GM19324 (cell line): Measurements from ENCODE around the gene KRT1.
"Not testable (repeated sequence)": the region's sequence is repeated elsewhere in the genome, so short reads cannot be mapped to it uniquely, and the experiment has no call there.

Source experiments
- ATAC-seq: cut with Tn5 transposase; IDR thresholded peaks from one replicate; pipeline ENCODE4 v1.9.1; 2021; ENCODE audit warnings: mild to moderate bottlenecking, moderate library complexity; ENCODE audit not compliant: unreplicated experiment, low FRiP score

The KRT1 gene

GRCh38 chr12:52683575-52684300 is 3.5 kb upstream of the KRT1 start:
- ATAC-seq = no peak

GRCh38 chr12:52682938-52683574 is 2.8 kb upstream of the KRT1 start:
- no peak for ATAC-seq

GRCh38 chr12:52682381-52682660 is 2.1 kb upstream of the KRT1 start:
- no peak for ATAC-seq

- ATAC-seq = no peak
Observed at GRCh38 chr12:52681526-52682380, 1.5 kb upstream of the KRT1 start.

- no peak for ATAC-seq
Observed at GRCh38 chr12:52679875-52680274, 332 bp downstream of the KRT1 start.

GRCh38 chr12:52677671-52678070 is 2.5 kb downstream of the KRT1 start:
- no peak for ATAC-seq

GRCh38 chr12:52677126-52677525 is 3.1 kb downstream of the KRT1 start:
- no peak for ATAC-seq

GRCh38 chr12:52676163-52676562 is 4.0 kb downstream of the KRT1 start:
- no peak for ATAC-seq

GRCh38 chr12:52675301-52675701 is 4.9 kb downstream of the KRT1 start:
- ATAC-seq = no peak

- ATAC-seq = no peak
Observed at GRCh38 chr12:52674433-52674775, 5.8 kb downstream of the KRT1 start.

GRCh38 chr12:52673713-52674432 is 6.3 kb downstream of the KRT1 start:
- no peak for ATAC-seq

- ATAC-seq = no peak
Observed at GRCh38 chr12:52673217-52673616, 7.0 kb downstream of the KRT1 start.

GRCh38 chr12:52672321-52672933 is 7.8 kb downstream of the KRT1 start:
- ATAC-seq = no peak

- ATAC-seq = no peak
Observed at GRCh38 chr12:52670961-52671360, 9.2 kb downstream of the KRT1 start.

- no peak for ATAC-seq
Observed at GRCh38 chr12:52670506-52670905, 9.7 kb downstream of the KRT1 start.

- not testable (repeated sequence) for ATAC-seq
Observed at GRCh38 chr12:52669941-52670340, 10.3 kb downstream of the KRT1 start.

GRCh38 chr12:52669426-52669825 is 10.8 kb downstream of the KRT1 start:
- ATAC-seq = no peak

GRCh38 chr12:52667931-52668330 is 12.3 kb downstream of the KRT1 start:
- no peak for ATAC-seq

- no peak for ATAC-seq
Observed at GRCh38 chr12:52667509-52667908, 12.7 kb downstream of the KRT1 start.

- ATAC-seq = no peak
Observed at GRCh38 chr12:52666471-52666870, 13.7 kb downstream of the KRT1 start.

GRCh38 chr12:52663420-52663819 is 16.8 kb downstream of the KRT1 start:
- ATAC-seq = no peak
